ENCODE results near the gene DHRSX. TPM values are rescaled to one million over a fixed set of nuclear protein-coding genes. Genes with fewer than 3 reads are reported as not detected.

Gene DHRSX
- total RNA-seq, 1 donor from 2014 or later, result 34.2 TPM

DNA sequence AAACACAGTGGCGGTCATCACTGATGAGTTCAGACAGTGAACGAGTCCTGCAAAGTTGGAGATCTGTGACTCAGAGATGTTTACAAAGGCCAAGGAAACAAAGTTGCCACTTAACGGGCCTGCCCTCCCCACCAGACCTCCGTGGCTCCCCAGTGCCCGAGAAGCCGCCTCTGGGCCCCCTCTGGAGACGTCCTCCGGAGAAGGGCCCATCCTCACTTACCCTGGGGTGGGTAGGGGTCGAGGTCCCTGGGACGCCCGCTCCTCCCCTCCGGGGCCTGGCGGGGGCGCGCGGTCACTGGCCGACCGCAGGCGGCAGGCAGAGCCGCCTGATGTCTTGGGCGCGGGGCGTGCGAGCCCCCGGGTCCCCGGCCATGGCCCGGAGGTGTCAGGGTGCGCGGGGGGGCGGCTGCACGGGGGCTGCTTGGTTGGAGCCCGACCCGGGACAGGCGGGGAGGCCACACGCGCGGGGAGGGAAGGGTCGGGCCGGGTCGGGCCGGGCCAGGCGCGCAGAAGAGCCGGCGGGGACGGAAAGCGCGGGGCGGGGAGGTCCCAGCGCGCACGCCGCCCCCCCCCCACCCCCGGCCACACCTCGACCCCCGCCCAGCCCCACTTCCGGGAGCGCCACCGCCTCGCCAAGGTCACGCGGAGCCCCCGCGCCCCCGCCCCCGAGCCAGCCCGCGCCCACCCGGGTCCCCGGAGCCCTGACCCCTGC is 529 bp downstream of the DHRSX start:
- DNase-seq (ENCODE audit: extremely low spot score, unreplicated experiment), result no peak
- peaks cover 18% of the 10 kb centered on the region for H3K4me1 Mint-ChIP-seq (ENCODE audit: unreplicated experiment)
- peak overlapping the region; percentile 79 for H3K27ac Mint-ChIP-seq
- TF ChIP-seq CTCF (conservative IDR thresholded peaks at IDR 0.05), result peak; percentile 29
- H3K9me3 Mint-ChIP-seq, result no peaks in the 10 kb centered on the region
- H3K36me3 Mint-ChIP-seq, result peaks cover 4% of the 10 kb centered on the region
- no peaks in the 10 kb centered on the region for H3K27me3 Mint-ChIP-seq
- peak overlapping the region; percentile 79 for H3K4me3 Mint-ChIP-seq

- no peak for DNase-seq (ENCODE audit: extremely low spot score, unreplicated experiment)
- H3K9me3 Mint-ChIP-seq, result no peaks in the 10 kb centered on the region
- peaks cover 4% of the 10 kb centered on the region for H3K36me3 Mint-ChIP-seq
- H3K4me3 Mint-ChIP-seq, result peak overlapping the region; percentile 79
- H3K27ac Mint-ChIP-seq, result peak overlapping the region; percentile 79
- H3K4me1 Mint-ChIP-seq (ENCODE audit: unreplicated experiment), result peaks cover 18% of the 10 kb centered on the region
- no peak for TF ChIP-seq CTCF (conservative IDR thresholded peaks at IDR 0.05)
- H3K27me3 Mint-ChIP-seq, result no peaks in the 10 kb centered on the region
Measured at GRCh38 chrX:2499507-2499906, 1.3 kb downstream of the DHRSX start.

- peaks cover 4% of the 10 kb centered on the region for H3K36me3 Mint-ChIP-seq
- H3K4me1 Mint-ChIP-seq (ENCODE audit: unreplicated experiment), result peaks cover 18% of the 10 kb centered on the region
- TF ChIP-seq CTCF (conservative IDR thresholded peaks at IDR 0.05), result no peak
- peak overlapping the region; percentile 79 for H3K4me3 Mint-ChIP-seq
- H3K9me3 Mint-ChIP-seq, result no peaks in the 10 kb centered on the region
- no peaks in the 10 kb centered on the region for H3K27me3 Mint-ChIP-seq
- DNase-seq (ENCODE audit: extremely low spot score, unreplicated experiment), result no peak
- peak overlapping the region; percentile 79 for H3K27ac Mint-ChIP-seq
Measured at GRCh38 chrX:2498781-2499302, 1.9 kb downstream of the DHRSX start.

- H3K27ac Mint-ChIP-seq, result peak overlapping the region; percentile 79
- peak overlapping the region; percentile 79 for H3K4me3 Mint-ChIP-seq
- H3K27me3 Mint-ChIP-seq, result no peaks in the 10 kb centered on the region
- peaks cover 4% of the 10 kb centered on the region for H3K36me3 Mint-ChIP-seq
- no peak for TF ChIP-seq CTCF (conservative IDR thresholded peaks at IDR 0.05)
- H3K9me3 Mint-ChIP-seq, result no peaks in the 10 kb centered on the region
- H3K4me1 Mint-ChIP-seq (ENCODE audit: unreplicated experiment), result peaks cover 18% of the 10 kb centered on the region
- DNase-seq (ENCODE audit: extremely low spot score, unreplicated experiment), result no peak
Measured at GRCh38 chrX:2497961-2498780, 2.6 kb downstream of the DHRSX start.

GRCh38 chrX:2495595-2495994 is 5.2 kb downstream of the DHRSX start:
- no peak for DNase-seq (ENCODE audit: extremely low spot score, unreplicated experiment)
- no peak overlapping the region for H3K4me3 Mint-ChIP-seq
- peaks cover 18% of the 10 kb centered on the region for H3K4me1 Mint-ChIP-seq (ENCODE audit: unreplicated experiment)
- H3K27ac Mint-ChIP-seq, result no peak overlapping the region
- H3K36me3 Mint-ChIP-seq, result peaks cover 13% of the 10 kb centered on the region
- TF ChIP-seq CTCF (conservative IDR thresholded peaks at IDR 0.05), result no peak
- H3K9me3 Mint-ChIP-seq, result no peaks in the 10 kb centered on the region
- no peaks in the 10 kb centered on the region for H3K27me3 Mint-ChIP-seq
